WTC11 (cell line): Measurements from ENCODE around the gene LHX2. TPM values are rescaled to one million over a fixed set of nuclear protein-coding genes. Genes with fewer than 3 reads are reported as not detected.

Source experiments
- ATAC-seq: fragments of 200-7000 bp; cut with Tn5 transposase; 2 replicates; pipeline ENCODE4 v1.10.0; 2021; ENCODE audit warnings: mild to moderate bottlenecking, moderate library complexity
- CTCF ChIA-PET: fragments of 300-600 bp; sonication (Branson Sonifier 250); formaldehyde crosslinking; loops from one replicate; lab custom pipeline; 2021; ENCODE audit warnings: antibody characterized with exemption; lab: Charles Lee
- POLR2A ChIA-PET: fragments of 350-600 bp; sonication (Branson Sonifier 250); formaldehyde crosslinking; loops from one replicate; lab custom pipeline; 2021; ENCODE audit warnings: antibody characterized with exemption; lab: Charles Lee
- DNase-seq: peaks from one replicate; pipeline ENCODE4 v3.0.0; 2021; ENCODE audit warnings: low spot score
- H3K27ac Mint-ChIP-seq: 2 replicates; pipeline ENCODE4 v1.8.0; 2021; ENCODE audit warnings: mixed read lengths
- H3K27me3 Mint-ChIP-seq: 2 replicates; pipeline ENCODE4 v1.8.0; 2021; ENCODE audit warnings: low read depth, mild to moderate bottlenecking, moderate library complexity, mixed read lengths
- H3K36me3 Mint-ChIP-seq: 2 replicates; pipeline ENCODE4 v1.8.0; 2021; ENCODE audit warnings: mixed read lengths
- H3K4me1 Mint-ChIP-seq: 2 replicates; pipeline ENCODE4 v1.8.0; 2022; ENCODE audit warnings: mixed read lengths
- H3K4me3 Mint-ChIP-seq: 2 replicates; pipeline ENCODE4 v1.8.0; 2021; ENCODE audit warnings: mild to moderate bottlenecking, moderate library complexity, mixed read lengths
- H3K9me3 Mint-ChIP-seq: 2 replicates; pipeline ENCODE4 v1.8.0; 2021; ENCODE audit warnings: mixed read lengths
- ELF4 ChIP-seq: sonication (generic); formaldehyde crosslinking; IDR thresholded peaks from 2 replicates; pipeline ENCODE4 v1.8.1; 2022; ENCODE audit warnings: low read depth, mild to moderate bottlenecking, moderate library complexity, missing genetic modification reagents
- ESRRA ChIP-seq: sonication (generic); formaldehyde crosslinking; IDR thresholded peaks from 2 replicates; pipeline ENCODE4 v1.8.1; 2022; ENCODE audit warnings: mild to moderate bottlenecking, missing genetic modification reagents, borderline replicate concordance
- FOXJ3 ChIP-seq: sonication (generic); formaldehyde crosslinking; IDR thresholded peaks from 2 replicates; pipeline ENCODE4 v1.9.0; 2021; ENCODE audit warnings: missing genetic modification reagents, mild to moderate bottlenecking, borderline replicate concordance
- FOXP4 ChIP-seq: sonication (generic); formaldehyde crosslinking; IDR thresholded peaks from 2 replicates; pipeline ENCODE4 v1.8.0; 2022; ENCODE audit warnings: mild to moderate bottlenecking, missing genetic modification reagents
- GABPB1 ChIP-seq: sonication (generic); formaldehyde crosslinking; IDR thresholded peaks from 2 replicates; pipeline ENCODE4 v1.8.1; 2023; ENCODE audit warnings: mild to moderate bottlenecking, missing genetic modification reagents
- GTF2I ChIP-seq: fragments of 250-450 bp; sonication (Bioruptor Pico); conservative IDR thresholded peaks from 2 replicates; pipeline ENCODE4 v1.4.0; 2021; ENCODE audit warnings: mild to moderate bottlenecking
- HMGA2 ChIP-seq: fragments of 250-450 bp; sonication (Bioruptor Pico); IDR thresholded peaks from 2 replicates; pipeline ENCODE4 v1.4.0; 2021; ENCODE audit warnings: mild to moderate bottlenecking, moderate library complexity
- HMGXB4 ChIP-seq: sonication (generic); formaldehyde crosslinking; IDR thresholded peaks from 2 replicates; pipeline ENCODE4 v1.8.1; 2023; ENCODE audit warnings: mild to moderate bottlenecking, moderate library complexity, missing genetic modification reagents
- MAX ChIP-seq: sonication (generic); formaldehyde crosslinking; IDR thresholded peaks from 2 replicates; pipeline ENCODE4 v1.8.0; 2022; ENCODE audit warnings: mild to moderate bottlenecking, missing genetic modification reagents
- NFATC4 ChIP-seq: fragments of 250-450 bp; sonication (Bioruptor Pico); IDR thresholded peaks from 2 replicates; pipeline ENCODE4 v1.9.0; 2021; ENCODE audit warnings: mild to moderate bottlenecking
- NFE2L1 ChIP-seq: sonication (generic); formaldehyde crosslinking; IDR thresholded peaks from 2 replicates; pipeline ENCODE4 v1.8.1; 2023; ENCODE audit warnings: missing genetic modification reagents
- NR3C1 ChIP-seq: sonication (generic); formaldehyde crosslinking; conservative IDR thresholded peaks from 2 replicates; pipeline ENCODE4 v1.8.1; 2023; ENCODE audit warnings: low read depth, mild to moderate bottlenecking, missing genetic modification reagents
- PREB ChIP-seq: sonication (generic); formaldehyde crosslinking; IDR thresholded peaks from 2 replicates; pipeline ENCODE4 v1.8.1; 2022; ENCODE audit warnings: mild to moderate bottlenecking, missing genetic modification reagents, moderate library complexity, borderline replicate concordance
- PRRX2 ChIP-seq: fragments of 250-450 bp; sonication (Bioruptor Pico); IDR thresholded peaks from 2 replicates; pipeline ENCODE4 v1.8.0; 2021; ENCODE audit warnings: mild to moderate bottlenecking
- TEAD1 ChIP-seq: sonication (generic); formaldehyde crosslinking; IDR thresholded peaks from 2 replicates; pipeline ENCODE4 v1.8.0; 2022; ENCODE audit warnings: mild to moderate bottlenecking, missing genetic modification reagents
- TEAD4 ChIP-seq: sonication (generic); formaldehyde crosslinking; IDR thresholded peaks from 2 replicates; pipeline ENCODE4 v1.8.0; 2022; ENCODE audit warnings: mild to moderate bottlenecking, missing genetic modification reagents
- ZNF281 ChIP-seq: sonication (generic); formaldehyde crosslinking; IDR thresholded peaks from 2 replicates; pipeline ENCODE4 v1.8.0; 2023; ENCODE audit warnings: mild to moderate bottlenecking, missing genetic modification reagents
- ZNF317 ChIP-seq: sonication (generic); formaldehyde crosslinking; IDR thresholded peaks from 2 replicates; pipeline ENCODE4 v1.8.1; 2023; ENCODE audit warnings: low read depth, mild to moderate bottlenecking, moderate library complexity, missing genetic modification reagents, borderline replicate concordance
- ZNF416 ChIP-seq: fragments of 250-450 bp; sonication (Bioruptor Pico); IDR thresholded peaks from 2 replicates; pipeline ENCODE4 v1.9.0; 2021; ENCODE audit warnings: mild to moderate bottlenecking, inconsistent platforms
- ZNF532 ChIP-seq: fragments of 250-450 bp; sonication (Bioruptor Pico); IDR thresholded peaks from 2 replicates; pipeline ENCODE4 v1.9.0; 2021; ENCODE audit warnings: mild to moderate bottlenecking, borderline replicate concordance
- total RNA-seq: library from RNA; stranded (reverse); gene quantifications from 3 replicates; pipeline ENCODE4 v1.2.3, GENCODE V29; 2021

LHX2 gene
- total RNA-seq, 1 experiment from 2014 or later = 0.42 TPM

- H3K4me3 Mint-ChIP-seq = peak overlapping the region; percentile 62
- no peaks in the 10 kb centered on the region for H3K9me3 Mint-ChIP-seq
- DNase-seq (no peak), ATAC-seq (no peak)
- CTCF ChIA-PET = interaction anchor here (1.4 to 3.9 kb wide), 2 partner anchors 24 to 25 kb away, joined by 7 to 23 read pairs; no protein-coding TSS in a partner anchor
- no peak overlapping the region for H3K27ac Mint-ChIP-seq
- POLR2A ChIA-PET = no interaction called here
- peaks cover 93% of the 10 kb centered on the region for H3K27me3 Mint-ChIP-seq
- TF ChIP-seq ZNF281 (CRISPR knock-in tag) = no peak
- TF ChIP-seq NFE2L1 (CRISPR knock-in tag) = no peak
- no peak for TF ChIP-seq ZNF416 (CRISPR knock-in tag)
- no peak for TF ChIP-seq ZNF317
- TF ChIP-seq MAX (CRISPR knock-in tag) = no peak
- no peak for TF ChIP-seq TEAD1
- no peak for TF ChIP-seq HMGA2 (CRISPR knock-in tag)
- no peak for TF ChIP-seq FOXJ3
- TF ChIP-seq GTF2I (CRISPR knock-in tag) = no peak
- no peak for TF ChIP-seq PRRX2 (CRISPR knock-in tag)
- TF ChIP-seq HMGXB4 (CRISPR knock-in tag) = no peak
- no peak for TF ChIP-seq GABPB1 (CRISPR knock-in tag)
- TF ChIP-seq FOXP4 (CRISPR knock-in tag) = no peak
- TF ChIP-seq NR3C1 = no peak
- TF ChIP-seq ELF4 (CRISPR knock-in tag) = no peak
- no peak for TF ChIP-seq ZNF532 (CRISPR knock-in tag)
- no peak for TF ChIP-seq ESRRA
- no peak for TF ChIP-seq PREB (CRISPR knock-in tag)
- no peak for TF ChIP-seq TEAD4 (CRISPR knock-in tag)
- no peak for TF ChIP-seq NFATC4 (CRISPR knock-in tag)
- H3K36me3 Mint-ChIP-seq = no peaks in the 10 kb centered on the region
- peaks cover 56% of the 10 kb centered on the region for H3K4me1 Mint-ChIP-seq
Measured at GRCh38 chr9:124016175-124017050, 4.8 kb downstream of the LHX2 start.
